ENCODE results near the gene SRCAP.
A peak's percentile ranks its signal among the peaks of the same experiment; 100 is the strongest.

Gene SRCAP

DNA sequence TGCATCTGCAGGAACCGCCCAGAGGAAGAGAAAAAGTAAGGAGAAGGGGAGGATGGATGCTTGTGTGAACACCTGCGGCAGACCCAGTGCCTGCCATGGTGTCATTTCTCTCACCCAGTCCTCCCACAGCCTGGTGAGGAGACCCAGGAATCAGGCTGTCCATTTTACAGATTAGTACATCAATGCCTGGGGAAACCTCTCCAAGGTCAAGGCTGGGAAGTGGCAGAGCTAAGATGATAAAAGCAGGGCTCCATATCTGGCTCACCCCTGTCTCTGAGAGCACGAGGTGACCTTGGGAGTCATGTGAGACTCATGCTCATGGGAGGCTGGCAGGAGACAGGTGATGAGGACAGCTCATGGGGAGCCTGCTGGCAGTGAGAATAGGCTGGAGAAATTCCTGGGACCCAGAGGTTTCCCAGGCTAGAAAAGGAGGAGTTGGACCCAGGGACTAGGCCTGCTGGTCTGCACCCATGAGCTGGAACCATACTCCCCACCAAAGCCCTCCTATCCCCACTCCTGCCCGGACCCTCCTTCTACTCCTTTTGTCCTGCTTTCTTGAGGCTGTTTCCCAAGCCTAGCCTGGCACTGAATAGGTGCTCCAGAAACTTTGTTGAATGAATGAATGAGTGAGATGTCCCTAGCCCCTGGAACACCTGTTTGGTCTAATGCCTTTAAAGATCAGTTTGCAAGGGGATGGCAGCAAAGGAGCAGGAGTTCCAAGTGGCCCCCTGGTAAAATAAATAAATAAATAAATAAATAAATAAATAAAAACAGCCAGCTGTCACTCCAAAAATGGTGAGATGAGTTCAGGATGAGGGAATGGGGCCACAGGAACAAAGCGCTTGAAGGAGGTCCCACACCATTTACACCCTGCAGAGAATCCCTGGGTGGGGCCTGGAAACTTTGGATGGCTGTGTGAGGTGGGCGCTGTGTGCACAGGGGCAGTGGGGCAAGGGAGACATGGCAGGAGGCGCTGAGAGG, 86.4 kb downstream of the SRCAP start:
- TF ChIP-seq CEBPB (IDR thresholded peaks at IDR 0.05) = no peak
- TF ChIP-seq TEAD4 (IDR thresholded peaks at IDR 0.05) = no peak
- TF ChIP-seq, protein P1, sequence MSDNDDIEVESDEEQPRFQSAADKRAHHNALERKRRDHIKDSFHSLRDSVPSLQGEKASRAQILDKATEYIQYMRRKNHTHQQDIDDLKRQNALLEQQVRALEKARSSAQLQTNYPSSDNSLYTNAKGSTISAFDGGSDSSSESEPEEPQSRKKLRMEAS (IDR thresholded peaks at IDR 0.05) = no peak
- TF ChIP-seq NFIC (IDR thresholded peaks at IDR 0.05) = no peak
- no peak for TF ChIP-seq EGR1 (IDR thresholded peaks at IDR 0.05)
- TF ChIP-seq YY1 (IDR thresholded peaks at IDR 0.05; ENCODE audit: low read depth) = no peak

DNA sequence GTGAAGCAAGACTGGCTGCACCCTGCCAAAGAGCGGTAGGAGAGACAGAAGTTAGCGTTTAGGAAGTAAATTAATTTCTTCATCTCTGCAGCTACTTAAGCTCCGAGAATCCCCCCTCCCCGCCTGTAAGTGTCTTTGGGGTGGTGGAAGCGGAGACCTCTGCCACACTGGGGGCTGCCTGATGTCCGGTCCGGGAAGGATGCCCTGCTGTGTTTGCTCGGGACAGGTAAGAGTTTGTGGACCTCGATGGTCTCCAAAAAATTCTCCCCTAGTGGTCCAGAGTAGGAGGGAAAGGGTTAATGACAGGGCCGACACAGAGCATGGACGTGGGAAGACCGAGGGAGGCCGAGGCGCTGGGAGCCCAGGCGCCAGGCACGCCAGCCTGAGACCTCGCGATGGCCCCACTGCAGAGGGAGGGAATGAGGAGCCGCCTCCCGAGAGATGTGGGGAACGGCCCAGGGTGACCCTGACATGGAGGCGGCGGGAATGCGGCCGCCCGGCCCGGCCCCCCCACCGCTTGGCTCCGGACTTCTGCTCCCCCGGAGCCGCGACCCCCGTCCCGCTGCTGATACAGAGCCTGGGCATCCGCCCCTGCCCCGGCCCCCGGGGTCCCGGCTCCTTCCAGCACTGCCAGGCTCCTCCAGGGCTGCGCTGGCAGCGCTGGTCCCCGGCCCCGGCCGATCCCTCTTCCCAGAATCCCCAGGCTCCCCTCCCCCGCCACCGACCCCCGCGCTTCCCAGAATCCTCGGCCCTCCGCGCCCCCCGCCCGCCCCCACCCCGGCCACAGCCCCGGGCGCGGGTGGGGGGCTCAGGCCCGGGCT, 87.4 kb downstream of the SRCAP start:
- TF ChIP-seq ZBTB7A (IDR thresholded peaks at IDR 0.05; ENCODE audit: low read depth) = peak; percentile 44; the same call in 1 of the 2 replicates
- TF ChIP-seq, protein P1 (IDR thresholded peaks at IDR 0.05) = peak; percentile 53
- TF ChIP-seq USF1 (IDR thresholded peaks at IDR 0.05) = no peak
- no peak for TF ChIP-seq CREB1 (IDR thresholded peaks at IDR 0.05; ENCODE audit: low read depth)
- no peak for TF ChIP-seq YY1 (IDR thresholded peaks at IDR 0.05; ENCODE audit: low read depth)

DNA sequence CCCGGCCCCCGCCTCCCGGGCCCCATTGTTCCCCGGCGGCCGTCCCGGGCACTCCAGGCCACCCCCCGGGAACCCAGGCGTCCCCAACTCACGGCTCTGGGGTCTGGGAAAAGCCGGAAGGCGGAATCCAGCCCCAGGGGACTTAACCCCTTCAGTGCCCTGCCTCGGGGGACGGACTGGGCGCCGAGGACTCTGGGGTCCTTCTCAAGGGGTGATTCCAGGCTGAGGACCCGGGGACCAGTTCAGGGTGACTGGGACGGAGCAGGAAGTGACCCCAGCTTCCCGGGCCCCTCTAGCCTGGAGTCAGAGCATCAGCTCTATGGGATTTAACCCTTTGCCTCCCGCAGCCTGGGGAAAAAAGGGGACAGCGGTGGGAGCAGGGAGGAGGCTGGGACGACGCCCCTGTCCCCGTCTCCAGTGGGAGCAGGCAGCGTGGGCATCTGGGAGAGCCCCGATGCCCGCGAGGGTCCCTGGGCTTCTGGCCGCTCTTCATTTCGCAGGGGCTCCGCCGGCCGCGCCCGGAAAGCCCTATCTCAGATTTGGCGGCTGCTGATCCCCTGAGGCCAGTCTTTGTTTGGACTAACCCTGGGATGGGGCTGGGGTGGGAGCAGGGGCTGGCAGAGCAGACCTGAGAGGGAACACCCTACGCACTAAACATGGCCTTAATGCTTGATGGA, 88.1 kb downstream of the SRCAP start, which contains the start of gene ZNF629:
ZNF629 (minus strand) TSS at position 270 of the 677 bp plus-strand sequence. CDS start 2,723 bp downstream, outside the sequence.
- peak; percentile 76; the same call in 1 of the 2 replicates for TF ChIP-seq ZBTB7A (IDR thresholded peaks at IDR 0.05; ENCODE audit: low read depth)
- TF ChIP-seq, protein P1 (IDR thresholded peaks at IDR 0.05) = peak; percentile 56
- 0 out of 2 replicates have a peak, but pooled peaks have one; percentile 3 for TF ChIP-seq CEBPB (IDR thresholded peaks at IDR 0.05)
- TF ChIP-seq TAF1 (IDR thresholded peaks at IDR 0.05; ENCODE audit: low read depth) = peak; percentile 93
- TF ChIP-seq TEAD4 (IDR thresholded peaks at IDR 0.05) = no peak

- no peak for TF ChIP-seq EP300 (IDR thresholded peaks at IDR 0.05; ENCODE audit: borderline replicate concordance)
- TF ChIP-seq TCF12 (IDR thresholded peaks at IDR 0.05; ENCODE audit: low read depth) = no peak
- TF ChIP-seq REST (IDR thresholded peaks at IDR 0.05; ENCODE audit: low read depth) = no peak
- no peak for TF ChIP-seq TAF1 (IDR thresholded peaks at IDR 0.05; ENCODE audit: low read depth)
- no peak for TF ChIP-seq USF1 (IDR thresholded peaks at IDR 0.05)
- TF ChIP-seq NFIC (IDR thresholded peaks at IDR 0.05) = no peak
- no peak for TF ChIP-seq YY1 (IDR thresholded peaks at IDR 0.05; ENCODE audit: low read depth)
- TF ChIP-seq ZBTB7A (IDR thresholded peaks at IDR 0.05; ENCODE audit: low read depth) = no peak
- no peak for TF ChIP-seq FOXM1 (IDR thresholded peaks at IDR 0.05; ENCODE audit: borderline replicate concordance, low read depth)
- no peak for TF ChIP-seq RAD21 (IDR thresholded peaks at IDR 0.05; ENCODE audit: low read depth)
- TF ChIP-seq CREB1 (IDR thresholded peaks at IDR 0.05; ENCODE audit: low read depth) = no peak
- no peak for TF ChIP-seq TEAD4 (IDR thresholded peaks at IDR 0.05)
- no peak for TF ChIP-seq CEBPB (IDR thresholded peaks at IDR 0.05)
- TF ChIP-seq, protein P1 (IDR thresholded peaks at IDR 0.05) = no peak
- TF ChIP-seq EGR1 (IDR thresholded peaks at IDR 0.05) = no peak
Measured at GRCh38 chr16:30787613-30788378, 88.8 kb downstream of the SRCAP start.

All from Ishikawa (cell line).